HG03097 (cell line): ENCODE data around the gene LPIN3.

Source experiments
- ATAC-seq: cut with Tn5 transposase; IDR thresholded peaks from one replicate; pipeline ENCODE4 v1.9.1; 2021; ENCODE audit not compliant: unreplicated experiment, low FRiP score

LPIN3 gene

GRCh38 chr20:41390889-41391288, 50.3 kb downstream of the LPIN3 start:
- no peak for ATAC-seq

- no peak for ATAC-seq
Measured at GRCh38 chr20:41391587-41392001, 51.0 kb downstream of the LPIN3 start.

GRCh38 chr20:41392295-41392694, 51.7 kb downstream of the LPIN3 start:
- no peak for ATAC-seq

DNA sequence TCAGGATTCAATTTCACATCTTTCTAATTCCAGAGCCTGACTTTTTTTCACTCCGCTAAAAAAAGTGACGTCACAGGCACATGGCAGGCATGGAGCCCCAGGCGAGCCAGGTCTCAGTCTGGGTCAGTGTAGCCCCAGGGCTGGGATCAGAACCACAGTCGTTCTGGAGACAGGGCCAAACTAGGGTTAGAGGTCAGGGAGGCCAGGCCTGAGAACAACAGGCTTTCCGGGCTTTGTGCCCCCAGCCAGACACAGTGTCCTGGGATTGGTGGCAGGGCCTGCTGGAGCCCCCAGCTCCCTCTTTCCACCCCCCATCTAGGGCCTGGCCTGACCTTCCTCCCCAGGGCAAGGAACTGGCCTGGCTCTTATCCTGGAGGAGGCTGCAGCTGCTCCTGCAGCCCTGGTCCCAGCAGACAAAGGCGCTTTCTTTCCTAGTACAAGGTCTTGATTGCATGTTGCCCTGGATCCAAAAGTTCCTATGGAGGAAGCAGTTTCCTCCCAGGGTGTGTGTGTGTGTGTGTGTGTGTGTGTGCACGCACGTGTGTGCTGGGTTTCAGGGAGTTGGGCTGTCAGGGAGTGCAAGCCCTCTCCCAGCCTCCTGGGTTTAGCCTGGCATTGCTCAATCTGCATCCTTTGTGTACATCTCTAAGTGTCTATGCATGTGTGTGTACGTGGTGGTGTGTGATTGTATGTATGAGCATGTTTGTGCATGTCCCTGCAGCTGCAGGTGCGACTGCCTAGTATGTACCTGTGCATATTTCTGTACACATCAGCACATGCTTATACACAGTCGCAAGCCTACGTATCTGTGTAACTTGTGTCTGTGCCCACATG, 52.5 kb downstream of the LPIN3 start:
- ATAC-seq, result no peak

DNA sequence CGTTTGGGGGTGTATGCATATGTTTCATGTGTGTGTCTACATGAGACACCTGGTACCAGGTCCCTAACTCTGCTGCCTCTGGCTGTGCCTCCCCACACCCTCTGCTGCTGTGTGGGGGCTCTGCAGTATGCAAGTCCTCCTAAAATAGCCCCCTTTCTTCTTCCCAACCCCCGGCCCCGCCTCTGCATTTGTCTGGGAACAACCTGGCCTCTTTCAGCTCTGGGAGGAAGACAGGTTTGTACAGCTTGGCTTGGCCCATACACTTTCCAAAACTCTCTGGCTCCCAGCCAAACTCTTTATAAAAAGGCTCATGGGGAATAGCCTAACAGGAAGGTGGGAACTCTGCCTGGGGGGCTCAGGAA, 53.1 kb downstream of the LPIN3 start:
- no peak for ATAC-seq

- no peak for ATAC-seq
Measured at GRCh38 chr20:41394081-41394480, 53.5 kb downstream of the LPIN3 start.

- ATAC-seq, result no peak
Measured at GRCh38 chr20:41394931-41395666, 54.5 kb downstream of the LPIN3 start.

GRCh38 chr20:41395667-41396664, 55.3 kb downstream of the LPIN3 start:
- no peak for ATAC-seq

DNA sequence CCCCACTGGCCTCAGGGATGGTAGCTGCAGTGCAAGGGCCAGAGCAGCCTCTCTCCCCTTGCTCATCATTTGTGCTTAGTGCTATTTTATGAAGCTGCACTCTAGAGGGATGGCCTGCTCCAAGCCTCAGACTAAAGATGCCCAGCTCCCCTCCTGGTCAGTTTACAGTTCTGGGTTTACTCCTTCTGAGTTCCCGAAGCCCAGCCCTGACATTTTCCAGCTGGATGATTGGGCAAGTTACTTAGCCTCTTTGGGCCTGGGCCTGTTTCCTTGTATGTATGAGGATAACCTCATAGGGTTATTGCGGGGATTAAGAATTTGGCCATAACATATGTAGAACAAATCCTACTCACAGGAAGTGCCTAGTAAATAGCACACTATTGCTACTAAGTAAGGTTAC, 57.8 kb downstream of the LPIN3 start:
- ATAC-seq, result no peak

GRCh38 chr20:41403604-41404003, 63.0 kb downstream of the LPIN3 start:
- ATAC-seq, result no peak

DNA sequence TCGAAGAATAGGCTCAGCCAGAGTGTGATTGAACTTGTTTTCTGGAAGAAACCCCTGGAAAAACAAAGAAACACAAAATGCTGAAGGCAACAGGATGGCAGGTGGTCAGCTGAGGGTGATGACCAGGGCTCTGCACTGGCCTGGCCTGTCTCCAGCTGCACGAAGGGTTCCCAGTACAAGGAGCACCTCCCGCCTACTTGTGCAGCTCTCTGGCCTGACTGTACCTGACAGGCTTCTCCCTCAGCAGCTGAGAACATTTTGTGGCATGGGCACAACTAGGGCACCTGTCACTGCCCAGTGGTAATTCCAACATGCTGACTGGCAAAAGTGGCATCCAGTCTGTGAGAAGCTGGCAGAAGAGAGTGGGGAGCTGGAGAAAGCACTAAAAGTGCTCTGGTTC, 64.8 kb downstream of the LPIN3 start:
- no peak for ATAC-seq

GRCh38 chr20:41406353-41406752, 65.7 kb downstream of the LPIN3 start:
- no peak for ATAC-seq

DNA sequence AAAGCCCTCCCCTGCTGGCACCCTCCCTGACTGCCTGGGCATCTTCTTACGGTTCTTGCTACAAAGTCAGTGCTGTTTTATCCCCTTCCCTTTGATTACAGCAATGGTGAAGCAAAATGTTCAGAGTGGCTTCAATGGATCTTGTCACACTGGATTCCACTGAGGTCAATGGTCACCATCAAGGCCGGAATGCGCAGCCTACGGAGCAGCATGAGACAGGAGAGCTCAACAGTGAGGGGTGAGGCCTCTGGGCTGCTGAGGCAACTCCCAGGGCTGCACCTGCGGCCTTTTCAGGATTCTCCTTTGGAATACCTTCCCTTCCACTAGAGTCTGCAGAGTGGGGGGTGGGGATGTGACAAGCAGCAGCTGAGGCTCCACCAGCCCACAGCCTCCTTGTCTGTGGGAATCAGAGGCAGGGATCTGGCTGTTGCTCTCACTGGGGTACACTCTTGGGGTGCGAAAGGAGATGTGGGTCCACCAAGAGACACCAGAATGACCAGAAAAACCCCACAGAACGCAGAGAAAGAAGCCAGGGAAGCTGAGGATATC, 66.3 kb downstream of the LPIN3 start:
- no peak for ATAC-seq

DNA sequence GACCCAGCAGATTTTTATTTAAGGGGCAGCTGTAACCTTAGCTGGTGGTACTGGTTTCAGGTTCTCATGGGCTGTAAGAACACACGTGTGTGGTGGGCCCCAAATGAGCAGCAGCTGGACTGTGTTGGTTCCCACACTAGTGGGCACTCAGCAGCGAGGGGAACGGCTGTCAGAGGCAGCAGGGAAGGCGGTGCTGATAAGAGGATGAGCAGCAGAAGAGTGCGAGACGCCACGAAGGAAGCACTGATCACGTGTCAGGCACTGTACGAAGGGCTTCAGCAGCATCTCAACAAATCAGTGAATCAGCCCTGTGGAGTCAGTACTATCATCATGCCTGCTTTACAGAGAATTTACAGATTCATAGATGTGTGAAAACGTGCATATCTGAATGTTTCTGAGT, 67.0 kb downstream of the LPIN3 start:
- ATAC-seq, result no peak

DNA sequence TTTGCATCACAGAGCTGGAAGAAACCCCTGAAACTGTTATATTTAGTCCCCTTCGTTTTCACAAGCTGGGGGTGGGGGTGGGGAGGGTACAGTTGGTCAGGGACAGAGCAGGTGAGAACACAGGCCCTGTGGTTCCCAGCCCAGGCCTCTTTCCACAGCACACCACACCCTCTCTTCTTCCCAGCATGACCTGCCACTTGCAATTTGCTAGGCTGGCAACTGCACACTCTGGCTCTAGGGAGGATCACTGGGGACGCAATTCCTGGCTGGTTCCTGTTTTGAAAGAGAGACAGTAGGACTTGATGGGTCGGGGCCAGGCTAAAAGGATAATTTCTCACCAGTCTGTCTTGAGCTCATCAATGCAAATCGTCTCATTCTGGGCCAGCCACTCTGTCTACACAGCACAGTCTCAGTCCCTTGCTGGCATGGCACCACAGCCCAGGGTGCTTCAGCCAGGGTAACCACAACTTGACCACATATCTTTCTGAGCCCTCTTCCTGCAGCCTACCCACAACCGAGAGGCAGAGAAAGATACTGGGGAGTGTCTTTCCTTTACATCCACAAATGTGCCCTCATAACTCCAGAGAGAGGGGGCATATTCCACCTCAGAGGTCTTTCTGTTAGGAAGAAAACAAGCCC, 67.7 kb downstream of the LPIN3 start:
- ATAC-seq, result no peak

DNA sequence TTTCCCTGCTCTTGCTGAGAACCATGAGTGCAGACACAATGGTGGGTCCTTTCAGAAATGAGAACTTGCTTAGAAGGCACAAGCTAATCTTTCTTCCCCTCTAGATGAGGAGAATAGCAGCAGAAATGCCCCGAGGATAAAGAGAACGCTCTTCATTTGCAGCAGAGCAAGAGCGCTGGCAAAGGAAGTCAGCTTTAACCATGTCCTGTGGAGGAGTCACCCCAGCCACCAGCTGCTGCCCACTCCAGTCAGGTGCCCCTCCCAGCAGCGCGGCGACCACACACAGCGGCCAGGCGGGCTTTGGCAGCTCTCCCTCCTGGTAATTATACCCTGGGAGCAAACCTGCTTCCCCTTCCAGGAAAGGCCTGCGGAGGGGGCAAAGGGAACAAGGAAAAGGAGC, 68.4 kb downstream of the LPIN3 start:
- no peak for ATAC-seq
